GM06990 (cell line): Measurements from ENCODE around the gene HTR6.

Experiments used
- DNase-seq: peaks from one replicate; pipeline ENCODE4 v3.0.0-alpha.2; 2011; ENCODE audit not compliant: insufficient read length; ENCODE audit errors: extremely low read depth
- H3K27me3 ChIP-seq: replicated peaks from 2 replicates; pipeline ENCODE4 v1.6.0; 2011; ENCODE audit warnings: low read length; ENCODE audit not compliant: control insufficient read depth, insufficient read depth
- H3K36me3 ChIP-seq: 2 replicates; pipeline ENCODE4 v1.5.1; 2011; ENCODE audit warnings: low read length; ENCODE audit not compliant: control insufficient read depth, insufficient read depth
- H3K4me3 ChIP-seq: replicated peaks from 2 replicates; pipeline ENCODE4 v1.5.1; 2011; ENCODE audit warnings: low read depth, mild to moderate bottlenecking, control low read depth, low read length
- TF ChIP-seq, protein P1 (sequence below): IDR thresholded peaks from 2 replicates; pipeline ENCODE4 v1.5.1; 2011; ENCODE audit warnings: low read length, control low read depth, mild to moderate bottlenecking, inconsistent platforms; ENCODE audit not compliant: insufficient read depth, poor library complexity, severe bottlenecking

HTR6 gene

DNA sequence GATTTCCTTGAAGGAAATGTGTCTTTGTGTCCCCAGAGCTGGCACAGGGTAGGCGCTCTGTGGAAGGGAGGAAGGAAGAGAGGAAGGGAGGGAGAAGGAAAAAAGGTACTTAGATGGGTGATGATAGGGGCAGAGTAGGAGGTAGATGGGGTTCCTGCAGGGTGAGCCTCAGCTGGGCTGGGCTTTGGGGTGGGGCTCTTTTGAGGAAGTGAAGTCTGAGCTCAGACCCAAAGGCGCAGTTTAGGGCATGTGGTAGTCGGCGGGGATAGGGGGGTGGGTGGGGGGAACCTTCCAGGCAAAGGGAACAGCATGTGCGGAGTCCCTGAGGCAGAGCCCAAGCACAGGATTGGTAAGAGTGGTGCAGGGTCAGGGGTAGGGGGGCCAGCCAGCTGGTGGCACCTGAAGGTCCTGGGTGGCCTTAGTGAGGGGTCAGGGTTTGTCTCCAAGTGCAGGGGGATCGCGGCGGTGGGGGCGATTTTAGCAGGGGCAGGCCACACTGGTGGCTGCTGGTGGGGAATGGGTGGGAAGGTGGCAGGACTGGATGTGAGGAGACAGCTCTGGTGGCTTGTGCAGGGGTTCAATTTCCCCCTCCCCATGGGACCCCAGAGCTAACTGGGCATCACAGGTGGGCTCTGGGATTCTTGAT, 8.4 kb upstream of the HTR6 start:
- Histone ChIP-seq H3K36me3 (no peaks in the 10 kb centered on the region), H3K4me3 (no peak overlapping the region), H3K27me3 (no peaks in the 10 kb centered on the region)
- DNase-seq: no peak
- TF ChIP-seq, protein P1, sequence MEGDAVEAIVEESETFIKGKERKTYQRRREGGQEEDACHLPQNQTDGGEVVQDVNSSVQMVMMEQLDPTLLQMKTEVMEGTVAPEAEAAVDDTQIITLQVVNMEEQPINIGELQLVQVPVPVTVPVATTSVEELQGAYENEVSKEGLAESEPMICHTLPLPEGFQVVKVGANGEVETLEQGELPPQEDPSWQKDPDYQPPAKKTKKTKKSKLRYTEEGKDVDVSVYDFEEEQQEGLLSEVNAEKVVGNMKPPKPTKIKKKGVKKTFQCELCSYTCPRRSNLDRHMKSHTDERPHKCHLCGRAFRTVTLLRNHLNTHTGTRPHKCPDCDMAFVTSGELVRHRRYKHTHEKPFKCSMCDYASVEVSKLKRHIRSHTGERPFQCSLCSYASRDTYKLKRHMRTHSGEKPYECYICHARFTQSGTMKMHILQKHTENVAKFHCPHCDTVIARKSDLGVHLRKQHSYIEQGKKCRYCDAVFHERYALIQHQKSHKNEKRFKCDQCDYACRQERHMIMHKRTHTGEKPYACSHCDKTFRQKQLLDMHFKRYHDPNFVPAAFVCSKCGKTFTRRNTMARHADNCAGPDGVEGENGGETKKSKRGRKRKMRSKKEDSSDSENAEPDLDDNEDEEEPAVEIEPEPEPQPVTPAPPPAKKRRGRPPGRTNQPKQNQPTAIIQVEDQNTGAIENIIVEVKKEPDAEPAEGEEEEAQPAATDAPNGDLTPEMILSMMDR: no peak

DNA sequence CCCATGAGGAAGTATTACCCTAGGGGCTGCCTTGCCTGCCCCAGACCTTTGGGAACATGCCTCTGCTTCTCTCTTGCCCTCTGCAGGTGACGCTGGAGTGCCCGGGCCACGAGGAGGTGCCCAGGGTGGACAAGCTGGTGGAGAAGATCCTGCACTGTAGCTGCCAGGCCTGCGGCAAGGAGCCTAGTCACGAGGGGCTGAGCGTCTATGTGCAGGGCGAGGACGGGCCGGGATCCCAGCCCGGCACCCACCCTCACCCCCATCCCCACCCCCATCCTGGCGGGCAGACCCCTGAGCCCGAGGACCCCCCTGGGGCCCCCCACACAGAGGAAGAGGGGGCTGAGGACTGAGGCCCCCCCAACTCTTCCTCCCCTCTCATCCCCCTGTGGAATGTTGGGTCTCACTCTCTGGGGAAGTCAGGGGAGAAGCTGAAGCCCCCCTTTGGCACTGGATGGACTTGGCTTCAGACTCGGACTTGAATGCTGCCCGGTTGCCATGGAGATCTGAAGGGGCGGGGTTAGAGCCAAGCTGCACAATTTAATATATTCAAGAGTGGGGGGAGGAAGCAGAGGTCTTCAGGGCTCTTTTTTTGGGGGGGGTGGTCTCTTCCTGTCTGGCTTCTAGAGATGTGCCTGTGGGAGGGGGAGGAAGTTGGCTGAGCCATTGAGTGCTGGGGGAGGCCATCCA, 7.8 kb upstream of the HTR6 start:
- Histone ChIP-seq H3K27me3 (no peaks in the 10 kb centered on the region), H3K4me3 (no peak overlapping the region), H3K36me3 (no peaks in the 10 kb centered on the region)
- DNase-seq: no peak
- TF ChIP-seq, protein P1: no peak

DNA sequence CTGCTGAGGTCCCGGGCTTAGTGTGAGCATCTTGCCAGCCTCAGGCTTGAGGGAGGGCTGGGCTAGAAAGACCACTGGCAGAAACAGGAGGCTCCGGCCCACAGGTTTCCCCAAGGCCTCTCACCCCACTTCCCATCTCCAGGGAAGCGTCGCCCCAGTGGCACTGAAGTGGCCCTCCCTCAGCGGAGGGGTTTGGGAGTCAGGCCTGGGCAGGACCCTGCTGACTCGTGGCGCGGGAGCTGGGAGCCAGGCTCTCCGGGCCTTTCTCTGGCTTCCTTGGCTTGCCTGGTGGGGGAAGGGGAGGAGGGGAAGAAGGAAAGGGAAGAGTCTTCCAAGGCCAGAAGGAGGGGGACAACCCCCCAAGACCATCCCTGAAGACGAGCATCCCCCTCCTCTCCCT, 7.2 kb upstream of the HTR6 start:
- H3K4me3 ChIP-seq: no peak overlapping the region
- TF ChIP-seq, protein P1: no peak
- DNase-seq: no peak
- H3K36me3 ChIP-seq: no peaks in the 10 kb centered on the region
- no peaks in the 10 kb centered on the region for H3K27me3 ChIP-seq

DNA sequence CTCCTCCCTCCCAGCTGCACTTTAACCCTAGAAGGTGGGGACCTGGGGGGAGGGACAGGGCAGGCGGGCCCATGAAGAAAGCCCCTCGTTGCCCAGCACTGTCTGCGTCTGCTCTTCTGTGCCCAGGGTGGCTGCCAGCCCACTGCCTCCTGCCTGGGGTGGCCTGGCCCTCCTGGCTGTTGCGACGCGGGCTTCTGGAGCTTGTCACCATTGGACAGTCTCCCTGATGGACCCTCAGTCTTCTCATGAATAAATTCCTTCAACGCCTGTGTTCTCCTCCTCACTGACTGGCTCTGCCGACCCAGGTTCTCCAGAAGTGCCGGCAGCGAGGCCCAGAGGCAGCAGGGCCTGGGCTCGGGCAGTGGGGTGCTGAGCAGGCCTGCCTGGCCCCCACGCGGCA, 6.5 kb upstream of the HTR6 start:
- Histone ChIP-seq H3K36me3 (no peaks in the 10 kb centered on the region), H3K4me3 (no peak overlapping the region), H3K27me3 (no peaks in the 10 kb centered on the region)
- TF ChIP-seq, protein P1: no peak
- DNase-seq: no peak

DNA sequence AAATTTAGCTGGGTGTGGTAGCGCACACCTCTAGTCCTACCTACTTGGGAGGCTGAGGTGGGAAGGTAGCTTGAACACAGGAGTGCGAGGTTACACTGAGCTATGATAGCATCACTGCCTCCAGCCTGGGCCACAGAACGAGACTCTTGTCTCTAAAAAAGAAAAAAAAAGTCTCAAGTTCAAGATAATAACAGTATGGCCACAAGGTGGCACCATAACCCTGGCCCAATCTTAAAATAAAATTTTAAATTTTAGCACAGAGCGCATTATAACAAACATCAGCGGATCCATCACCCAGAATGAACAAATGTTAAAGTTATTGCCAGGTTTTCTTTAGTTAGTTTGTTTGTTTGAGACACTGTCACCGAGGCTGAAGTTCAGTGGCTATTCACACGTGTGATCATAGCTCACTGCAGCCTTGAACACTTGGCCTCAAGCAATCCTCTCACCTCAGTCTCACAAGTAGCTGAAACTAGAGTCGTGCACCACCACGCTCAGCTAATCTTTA, 2.9 kb upstream of the HTR6 start:
- Histone ChIP-seq H3K27me3 (no peaks in the 10 kb centered on the region; the same call in 1 of the 2 replicates), H3K36me3 (no peaks in the 10 kb centered on the region), H3K4me3 (no peak overlapping the region)
- no peak for DNase-seq
- TF ChIP-seq, protein P1: peak; percentile 58
